Epithelial cell of proximal tubule (primary cell): ENCODE measurements around the gene VASH2. TPM values are rescaled to one million over a fixed set of nuclear protein-coding genes. Genes with fewer than 3 reads are reported as not detected.

Source experiments
- DNase-seq: peaks from one replicate; pipeline ENCODE4 v3.0.0-alpha.2; 2011; ENCODE audit warnings: low read depth
- H3K4me3 ChIP-seq: 2 replicates; pipeline ENCODE4 v1.5.1; 2011; ENCODE audit warnings: low read depth, mild to moderate bottlenecking, low read length
- total RNA-seq: library from RNA; depleted of rRNA; stranded (reverse); fragments of >200 nt; gene quantifications from 2 replicates; pipeline ENCODE4 v1.2.3, GENCODE V29; 2015
- TF ChIP-seq, protein P1 (sequence below): conservative IDR thresholded peaks from 2 replicates; pipeline ENCODE4 v1.5.1; 2012; ENCODE audit warnings: low read depth, mild to moderate bottlenecking, low read length

VASH2 gene
- total RNA-seq, 1 donor from 2014 or later, result 0.63 TPM

- TF ChIP-seq, protein P1, sequence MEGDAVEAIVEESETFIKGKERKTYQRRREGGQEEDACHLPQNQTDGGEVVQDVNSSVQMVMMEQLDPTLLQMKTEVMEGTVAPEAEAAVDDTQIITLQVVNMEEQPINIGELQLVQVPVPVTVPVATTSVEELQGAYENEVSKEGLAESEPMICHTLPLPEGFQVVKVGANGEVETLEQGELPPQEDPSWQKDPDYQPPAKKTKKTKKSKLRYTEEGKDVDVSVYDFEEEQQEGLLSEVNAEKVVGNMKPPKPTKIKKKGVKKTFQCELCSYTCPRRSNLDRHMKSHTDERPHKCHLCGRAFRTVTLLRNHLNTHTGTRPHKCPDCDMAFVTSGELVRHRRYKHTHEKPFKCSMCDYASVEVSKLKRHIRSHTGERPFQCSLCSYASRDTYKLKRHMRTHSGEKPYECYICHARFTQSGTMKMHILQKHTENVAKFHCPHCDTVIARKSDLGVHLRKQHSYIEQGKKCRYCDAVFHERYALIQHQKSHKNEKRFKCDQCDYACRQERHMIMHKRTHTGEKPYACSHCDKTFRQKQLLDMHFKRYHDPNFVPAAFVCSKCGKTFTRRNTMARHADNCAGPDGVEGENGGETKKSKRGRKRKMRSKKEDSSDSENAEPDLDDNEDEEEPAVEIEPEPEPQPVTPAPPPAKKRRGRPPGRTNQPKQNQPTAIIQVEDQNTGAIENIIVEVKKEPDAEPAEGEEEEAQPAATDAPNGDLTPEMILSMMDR, result no peak
- no peak for DNase-seq
- H3K4me3 ChIP-seq, result no peak overlapping the region
Measured at GRCh38 chr1:212981025-212981495, 30.7 kb downstream of the VASH2 start.

GRCh38 chr1:212981571-212982328 lies 31.4 kb downstream of the VASH2 start:
- TF ChIP-seq, protein P1, result no peak
- no peak for DNase-seq
- H3K4me3 ChIP-seq, result no peak overlapping the region

DNA sequence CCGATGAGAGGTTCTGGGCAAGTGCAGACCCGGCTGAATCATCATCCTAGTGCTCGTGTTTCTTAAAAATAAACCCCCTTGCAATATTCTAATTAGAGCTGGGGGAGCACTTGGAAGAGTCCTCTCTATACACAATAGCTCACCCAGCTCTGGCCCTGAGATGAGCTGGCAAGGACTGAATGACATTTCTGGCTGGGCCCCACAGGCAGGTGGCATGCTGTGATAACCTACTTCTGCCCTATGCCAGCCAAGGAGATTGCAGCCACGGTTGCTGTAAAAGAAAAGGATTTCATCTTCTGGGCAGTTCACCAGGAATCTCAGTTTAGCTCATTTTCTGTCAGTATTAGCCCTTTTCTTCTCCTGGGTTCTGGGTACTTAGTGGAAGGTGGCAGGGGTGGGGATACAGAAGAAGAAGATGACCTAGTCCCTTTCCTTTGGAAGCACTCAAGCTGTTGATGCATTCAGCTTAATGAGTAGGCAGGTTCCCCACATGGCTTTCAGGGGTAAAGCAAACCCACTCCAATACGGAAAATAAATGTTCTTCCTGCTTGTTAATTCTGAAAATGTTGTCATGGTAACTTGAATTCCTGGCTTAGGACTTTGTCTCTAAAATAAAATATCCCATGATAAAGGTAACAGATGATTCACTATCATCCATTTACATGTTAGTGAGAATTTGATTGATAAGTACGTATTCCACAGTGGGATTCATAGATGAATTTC lies 32.2 kb downstream of the VASH2 start:
- no peak for DNase-seq
- TF ChIP-seq, protein P1, result no peak

GRCh38 chr1:212983482-212983881 lies 33.1 kb downstream of the VASH2 start:
- no peak for DNase-seq
- H3K4me3 ChIP-seq, result no peak overlapping the region
- TF ChIP-seq, protein P1, result no peak

More for the DNA sequence above, 32.2 kb downstream of the VASH2 start:
- H3K4me3 ChIP-seq, result no peak overlapping the region

DNA sequence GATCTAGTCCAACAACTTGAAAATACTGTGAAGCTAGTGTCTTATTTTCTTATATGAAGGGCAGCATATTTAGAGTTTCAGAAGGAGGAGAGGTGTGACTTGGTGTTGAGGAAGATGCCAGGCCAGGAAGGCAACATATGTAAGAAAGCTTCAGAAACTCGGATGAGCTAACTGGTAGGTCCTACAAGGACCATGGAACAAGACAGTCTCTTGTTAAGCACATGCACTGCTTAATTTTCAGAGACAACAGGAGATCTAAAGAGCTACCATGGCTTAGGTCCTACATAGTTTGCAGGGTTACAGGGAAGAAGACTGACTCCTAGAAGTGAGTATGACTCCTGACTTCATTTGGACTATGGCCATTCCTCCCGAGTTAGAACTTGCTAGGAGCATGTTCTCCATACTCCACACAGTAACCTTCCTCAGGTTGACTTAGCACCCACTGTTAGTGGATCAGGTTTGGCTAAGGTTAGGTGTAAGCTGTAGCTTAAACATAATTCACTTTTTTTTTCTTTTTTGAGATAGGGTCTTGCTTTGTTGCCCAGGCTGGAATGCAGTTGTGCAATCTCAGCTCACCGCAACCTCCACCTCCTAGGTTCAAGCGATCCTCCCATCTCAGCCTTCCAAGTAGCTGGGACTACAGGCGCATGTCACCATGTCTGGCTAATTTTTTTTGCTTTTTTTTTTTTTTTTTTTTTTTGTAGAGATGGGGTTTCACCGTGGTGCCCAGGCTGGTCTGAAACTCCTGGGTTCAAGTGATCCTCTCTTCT lies 34.4 kb downstream of the VASH2 start:
- no peak for DNase-seq
- no peak overlapping the region for H3K4me3 ChIP-seq
- TF ChIP-seq, protein P1, result no peak

- TF ChIP-seq, protein P1, result no peak
- DNase-seq, result no peak
- no peak overlapping the region for H3K4me3 ChIP-seq
Measured at GRCh38 chr1:212986551-212986950, 36.2 kb downstream of the VASH2 start.
